ENCODE measurements around the gene PLAGL2. TPM values are rescaled to one million over a fixed set of nuclear protein-coding genes. Genes with fewer than 3 reads are reported as not detected.
A peak's percentile ranks its signal among the peaks of the same experiment; 100 is the strongest.

PLAGL2 gene
- total RNA-seq, 1 donor from 2014 or later = 7.3 TPM

DNA sequence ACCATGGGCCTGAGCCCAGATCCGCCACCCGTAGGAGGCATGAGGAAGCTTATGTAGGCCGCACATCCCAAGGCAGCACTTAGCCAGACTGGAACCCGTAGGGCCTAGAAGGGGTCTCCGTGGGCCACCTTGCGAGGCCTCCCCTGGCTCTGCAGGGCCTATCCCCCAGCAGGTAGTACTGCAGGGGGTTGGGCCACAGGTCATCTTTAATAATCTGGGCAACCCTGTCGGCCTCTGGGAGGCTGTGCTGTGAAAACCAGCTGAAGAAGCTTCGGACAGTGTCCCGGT lies 18.5 kb downstream of the PLAGL2 start:
- Histone ChIP-seq H3K9me3 (replicated peaks) (no peaks in the 10 kb centered on the region), H3K27me3 (ENCODE audit: low read depth) (no peaks in the 10 kb centered on the region), H3K27ac (replicated peaks) (no peak overlapping the region), H3K36me3 (no peaks in the 10 kb centered on the region), H3K4me3 (peak overlapping the region; percentile 78), H3K4me1 (peaks cover 56% of the 10 kb centered on the region)
- TF ChIP-seq, protein P1, sequence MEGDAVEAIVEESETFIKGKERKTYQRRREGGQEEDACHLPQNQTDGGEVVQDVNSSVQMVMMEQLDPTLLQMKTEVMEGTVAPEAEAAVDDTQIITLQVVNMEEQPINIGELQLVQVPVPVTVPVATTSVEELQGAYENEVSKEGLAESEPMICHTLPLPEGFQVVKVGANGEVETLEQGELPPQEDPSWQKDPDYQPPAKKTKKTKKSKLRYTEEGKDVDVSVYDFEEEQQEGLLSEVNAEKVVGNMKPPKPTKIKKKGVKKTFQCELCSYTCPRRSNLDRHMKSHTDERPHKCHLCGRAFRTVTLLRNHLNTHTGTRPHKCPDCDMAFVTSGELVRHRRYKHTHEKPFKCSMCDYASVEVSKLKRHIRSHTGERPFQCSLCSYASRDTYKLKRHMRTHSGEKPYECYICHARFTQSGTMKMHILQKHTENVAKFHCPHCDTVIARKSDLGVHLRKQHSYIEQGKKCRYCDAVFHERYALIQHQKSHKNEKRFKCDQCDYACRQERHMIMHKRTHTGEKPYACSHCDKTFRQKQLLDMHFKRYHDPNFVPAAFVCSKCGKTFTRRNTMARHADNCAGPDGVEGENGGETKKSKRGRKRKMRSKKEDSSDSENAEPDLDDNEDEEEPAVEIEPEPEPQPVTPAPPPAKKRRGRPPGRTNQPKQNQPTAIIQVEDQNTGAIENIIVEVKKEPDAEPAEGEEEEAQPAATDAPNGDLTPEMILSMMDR (IDR thresholded peaks at IDR 0.05; ENCODE audit: borderline replicate concordance) = no peak
- DNase-seq = no peak
- intact Hi-C loops (cut with micrococcal nuclease) = no loop called here

DNA sequence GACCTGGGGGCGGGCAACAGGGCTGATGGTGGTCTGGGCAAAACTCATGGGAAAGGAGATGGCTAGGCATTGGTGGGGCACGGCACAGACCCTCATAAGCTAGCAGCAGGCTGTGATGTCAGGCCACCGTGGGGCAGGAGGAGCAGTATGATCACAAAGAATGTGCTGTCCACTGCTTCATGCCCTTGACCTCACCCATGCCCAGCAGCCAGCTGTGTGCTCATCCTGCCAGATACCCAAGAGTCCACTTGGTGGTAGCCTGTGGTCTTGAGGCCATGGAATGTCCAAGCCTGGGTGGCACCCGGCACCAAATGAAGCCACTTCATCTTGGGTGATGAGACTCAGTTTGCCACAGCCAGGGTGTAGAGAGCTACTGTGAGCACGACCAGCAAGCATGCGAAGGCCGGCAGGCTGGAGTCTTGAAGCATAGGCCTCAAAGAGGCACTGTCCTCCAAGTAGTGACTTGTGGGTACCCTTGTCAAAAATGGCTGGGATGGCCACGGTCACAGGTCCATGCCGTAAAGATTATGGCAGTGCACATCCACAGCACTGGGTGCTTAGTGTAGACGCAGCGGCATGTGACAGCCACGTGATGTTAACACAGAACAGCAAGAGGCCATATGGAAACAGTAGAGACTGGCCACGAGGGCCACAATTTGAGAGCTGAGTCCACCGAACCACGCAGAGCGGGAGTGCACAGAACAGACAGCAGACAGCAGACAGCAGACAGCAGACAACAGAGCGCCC lies 19.0 kb downstream of the PLAGL2 start:
- no peak overlapping the region for H3K27ac ChIP-seq (replicated peaks)
- no peaks in the 10 kb centered on the region for H3K36me3 ChIP-seq
- peaks cover 50% of the 10 kb centered on the region for H3K4me1 ChIP-seq
- intact Hi-C loops (cut with micrococcal nuclease) = no loop called here
- peak overlapping the region; percentile 78 for H3K4me3 ChIP-seq
- no peak for DNase-seq
- TF ChIP-seq, protein P1 (IDR thresholded peaks at IDR 0.05; ENCODE audit: borderline replicate concordance) = no peak
- H3K27me3 ChIP-seq (ENCODE audit: low read depth) = no peaks in the 10 kb centered on the region
- H3K9me3 ChIP-seq (replicated peaks) = no peaks in the 10 kb centered on the region

DNA sequence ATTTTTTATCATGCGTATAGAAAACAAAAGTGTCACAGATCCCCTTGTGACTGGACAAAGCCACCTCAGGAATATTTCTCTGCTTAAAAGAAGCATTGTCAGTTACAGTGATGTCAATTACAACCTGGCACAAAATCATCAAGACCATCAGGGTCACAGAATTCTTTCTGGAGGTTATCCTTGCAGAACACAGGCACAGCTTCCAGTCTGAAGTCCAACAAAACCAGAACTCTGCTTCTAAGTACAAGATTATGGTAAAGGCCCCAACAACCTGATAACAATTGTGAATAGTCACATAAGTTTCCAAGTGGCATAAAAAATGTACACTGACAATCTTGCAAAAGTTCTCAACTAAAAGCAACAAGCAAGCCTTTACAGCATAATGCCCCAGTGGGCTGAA lies 21.0 kb downstream of the PLAGL2 start:
- no peaks in the 10 kb centered on the region for H3K27me3 ChIP-seq (ENCODE audit: low read depth)
- no peak for DNase-seq
- TF ChIP-seq, protein P1 (IDR thresholded peaks at IDR 0.05; ENCODE audit: borderline replicate concordance) = no peak
- no peak overlapping the region for H3K4me3 ChIP-seq
- intact Hi-C loops (cut with micrococcal nuclease) = no loop called here
- no peaks in the 10 kb centered on the region for H3K36me3 ChIP-seq
- H3K9me3 ChIP-seq (replicated peaks) = no peaks in the 10 kb centered on the region
- no peak overlapping the region for H3K27ac ChIP-seq (replicated peaks)
- H3K4me1 ChIP-seq = peaks cover 30% of the 10 kb centered on the region

DNA sequence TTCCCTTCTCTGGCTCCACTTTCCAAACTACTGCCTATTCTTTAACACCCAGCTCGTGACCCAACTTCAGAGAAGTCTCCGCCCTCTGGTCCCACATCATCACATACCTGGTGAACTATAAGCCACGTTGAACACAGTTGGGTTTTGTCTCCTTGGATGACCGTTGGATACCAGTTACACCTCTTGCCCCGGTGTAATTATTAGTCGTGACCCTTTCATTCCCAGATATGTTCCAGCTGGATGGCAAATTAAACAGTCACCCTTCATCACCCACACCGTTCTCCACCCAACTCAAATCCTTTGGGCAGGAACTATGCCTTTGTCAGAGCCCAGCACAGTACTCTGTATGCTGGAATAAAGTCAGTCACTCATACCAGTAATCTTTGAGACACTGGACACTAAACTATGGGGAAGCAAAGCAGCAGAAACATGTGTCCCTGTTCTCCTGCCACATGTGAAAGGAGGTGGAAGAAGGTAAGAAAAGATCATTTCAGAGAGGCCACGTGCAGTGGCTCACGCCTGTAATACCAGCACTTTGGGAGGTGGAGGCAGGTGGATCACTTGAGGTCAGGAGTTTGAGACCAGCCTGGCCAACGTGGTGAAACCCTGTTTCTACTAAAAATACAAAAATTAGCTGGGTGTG lies 22.5 kb downstream of the PLAGL2 start:
- intact Hi-C loops (cut with micrococcal nuclease) = no loop called here
- no peaks in the 10 kb centered on the region for H3K9me3 ChIP-seq (replicated peaks)

DNA sequence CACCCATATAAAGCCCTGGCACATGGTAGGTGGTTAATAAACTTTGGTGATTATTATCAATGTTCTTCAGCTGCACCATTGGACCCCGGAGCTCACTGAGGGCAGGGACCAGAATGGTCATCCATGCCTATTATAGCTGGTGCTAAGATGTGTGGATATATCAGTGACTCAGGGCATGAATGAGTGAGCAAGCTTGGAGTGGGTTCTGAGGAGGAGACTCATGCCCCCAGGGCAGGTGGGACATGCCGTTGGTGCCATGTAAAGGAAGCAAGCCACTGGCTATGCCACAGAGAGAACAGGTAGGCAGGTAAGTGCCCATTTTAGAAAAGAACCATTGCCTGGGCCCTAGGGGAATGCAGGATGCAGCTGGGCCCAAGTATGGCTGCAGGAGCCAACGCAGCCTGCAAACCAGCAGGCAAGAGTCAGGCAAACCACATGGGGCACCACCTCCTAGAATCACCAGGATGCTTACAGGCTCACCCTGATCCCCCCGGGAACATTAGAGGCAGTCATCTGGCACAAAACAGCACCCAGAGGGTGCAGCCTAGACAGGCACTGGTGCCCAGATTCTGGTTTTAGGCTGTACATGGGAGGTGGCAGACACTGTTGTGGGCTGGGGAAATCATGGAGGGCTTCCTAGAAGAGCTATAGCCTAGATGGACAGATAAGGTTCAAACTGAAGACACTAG lies 23.5 kb downstream of the PLAGL2 start:
- TF ChIP-seq, protein P1 (IDR thresholded peaks at IDR 0.05; ENCODE audit: borderline replicate concordance) = no peak
- Histone ChIP-seq H3K4me3 (no peak overlapping the region), H3K9me3 (replicated peaks) (no peaks in the 10 kb centered on the region)

More for the DNA sequence above, 22.5 kb downstream of the PLAGL2 start:
- no peak for DNase-seq
- H3K27me3 ChIP-seq (ENCODE audit: low read depth) = no peaks in the 10 kb centered on the region
- H3K4me3 ChIP-seq = no peak overlapping the region
- H3K36me3 ChIP-seq = no peaks in the 10 kb centered on the region
- TF ChIP-seq, protein P1 (IDR thresholded peaks at IDR 0.05; ENCODE audit: borderline replicate concordance) = no peak
- no peak overlapping the region for H3K27ac ChIP-seq (replicated peaks)
- H3K4me1 ChIP-seq = peaks cover 22% of the 10 kb centered on the region

More for the DNA sequence above, 23.5 kb downstream of the PLAGL2 start:
- no peaks in the 10 kb centered on the region for H3K27me3 ChIP-seq (ENCODE audit: low read depth)
- peaks cover 12% of the 10 kb centered on the region for H3K4me1 ChIP-seq
- H3K27ac ChIP-seq (replicated peaks) = no peak overlapping the region
- no peak for DNase-seq
- no peaks in the 10 kb centered on the region for H3K36me3 ChIP-seq
- intact Hi-C loops (cut with micrococcal nuclease) = no loop called here
